ENCODE measurements around the gene CDH15. TPM values are rescaled to one million over a fixed set of nuclear protein-coding genes. Genes with fewer than 3 reads are reported as not detected.
A peak's percentile ranks its signal among the peaks of the same experiment; 100 is the strongest.

Gene CDH15
- total and polyA plus RNA-seq, 9 of the 15 experiments (the other 6 are each of a cell fraction or from before 2014, with no cell fraction given), result 0.07 to 0.18 TPM; not detected in 7

DNA sequence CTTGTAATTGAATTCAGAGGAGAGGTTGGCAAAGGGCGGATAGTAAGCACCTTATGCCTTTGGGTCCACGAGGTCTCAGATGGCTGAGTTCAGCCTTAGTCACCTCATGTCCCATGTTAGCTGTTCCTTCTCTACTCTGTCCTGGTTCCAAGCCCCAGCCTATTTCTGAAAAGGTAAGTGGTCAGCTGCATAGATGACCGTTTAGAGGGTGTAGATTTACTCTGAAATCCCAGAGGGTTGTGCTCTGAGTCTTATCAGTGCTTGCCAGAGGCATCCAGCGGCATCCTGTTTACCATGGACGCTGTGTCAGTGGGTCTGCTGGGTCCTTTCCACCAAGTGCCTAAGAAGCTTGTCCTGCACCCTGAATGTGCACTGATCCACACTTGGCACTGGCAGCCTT is 47.8 kb downstream of the CDH15 start (continued):
- TF ChIP-seq ZNF780A (CRISPR knock-in tag; IDR thresholded peaks at IDR 0.05) (no peak), TAF1 (IDR thresholded peaks at IDR 0.05; ENCODE audit: control insufficient read depth, extremely low read depth, insufficient read depth, low read length, severe bottlenecking) (no peak), FUS (optimal IDR thresholded peaks at IDR 0.05; ENCODE audit: low read depth, low read length) (no peak), EP400 (IDR thresholded peaks at IDR 0.05) (peak; percentile 39; the same call in 1 of the 2 replicates), RFX7 (CRISPR knock-in tag; IDR thresholded peaks at IDR 0.05) (no peak), GABPA (tag; conservative IDR thresholded peaks at IDR 0.05; ENCODE audit: low read depth) (no peak), FOXA3 (CRISPR knock-in tag; conservative IDR thresholded peaks at IDR 0.05 in 1 of 2, IDR thresholded peaks at IDR 0.05 in 1 of 2) (no peak), SIN3A (IDR thresholded peaks at IDR 0.05; ENCODE audit: borderline replicate concordance in 2 of 2, control insufficient read depth in 1 of 2, low read depth in 2 of 2, low read length in 2 of 2) (no peak), STAT5B (CRISPR knock-in tag; IDR thresholded peaks at IDR 0.05) (no peak), ZC3H11A (IDR thresholded peaks at IDR 0.05; ENCODE audit: low read depth, low read length) (no peak), DMBX1 (CRISPR knock-in tag; IDR thresholded peaks at IDR 0.05; ENCODE audit: borderline replicate concordance) (peak; percentile 78; the same call in 1 of the 2 replicates), TRIM24 (IDR thresholded peaks at IDR 0.05) (peak; percentile 52 to 71), NCOA2 (IDR thresholded peaks at IDR 0.05; ENCODE audit: partially characterized antibody in 2 of 2) (no peak), CXXC5 (CRISPR knock-in tag; IDR thresholded peaks at IDR 0.05) (peak; percentile 56), RB1 (IDR thresholded peaks at IDR 0.05; ENCODE audit: low read depth) (no peak), HNRNPL (IDR thresholded peaks at IDR 0.05; ENCODE audit: low read depth, low read length) (no peak), ZNF23 (CRISPR knock-in tag; IDR thresholded peaks at IDR 0.05) (no peak), MCM3 (IDR thresholded peaks at IDR 0.05) (no peak), SMARCA5 (IDR thresholded peaks at IDR 0.05) (no peak), ZNF551 (CRISPR knock-in tag; IDR thresholded peaks at IDR 0.05) (no peak), ZBTB1 (CRISPR knock-in tag; IDR thresholded peaks at IDR 0.05; ENCODE audit: borderline replicate concordance, low read depth) (no peak), MAZ (CRISPR knock-in tag; conservative IDR thresholded peaks at IDR 0.05 in 1 of 2, IDR thresholded peaks at IDR 0.05 in 1 of 2) (no peak), ZNF324 (CRISPR knock-in tag; IDR thresholded peaks at IDR 0.05) (no peak)
- TF ChIP-seq, protein P1, sequence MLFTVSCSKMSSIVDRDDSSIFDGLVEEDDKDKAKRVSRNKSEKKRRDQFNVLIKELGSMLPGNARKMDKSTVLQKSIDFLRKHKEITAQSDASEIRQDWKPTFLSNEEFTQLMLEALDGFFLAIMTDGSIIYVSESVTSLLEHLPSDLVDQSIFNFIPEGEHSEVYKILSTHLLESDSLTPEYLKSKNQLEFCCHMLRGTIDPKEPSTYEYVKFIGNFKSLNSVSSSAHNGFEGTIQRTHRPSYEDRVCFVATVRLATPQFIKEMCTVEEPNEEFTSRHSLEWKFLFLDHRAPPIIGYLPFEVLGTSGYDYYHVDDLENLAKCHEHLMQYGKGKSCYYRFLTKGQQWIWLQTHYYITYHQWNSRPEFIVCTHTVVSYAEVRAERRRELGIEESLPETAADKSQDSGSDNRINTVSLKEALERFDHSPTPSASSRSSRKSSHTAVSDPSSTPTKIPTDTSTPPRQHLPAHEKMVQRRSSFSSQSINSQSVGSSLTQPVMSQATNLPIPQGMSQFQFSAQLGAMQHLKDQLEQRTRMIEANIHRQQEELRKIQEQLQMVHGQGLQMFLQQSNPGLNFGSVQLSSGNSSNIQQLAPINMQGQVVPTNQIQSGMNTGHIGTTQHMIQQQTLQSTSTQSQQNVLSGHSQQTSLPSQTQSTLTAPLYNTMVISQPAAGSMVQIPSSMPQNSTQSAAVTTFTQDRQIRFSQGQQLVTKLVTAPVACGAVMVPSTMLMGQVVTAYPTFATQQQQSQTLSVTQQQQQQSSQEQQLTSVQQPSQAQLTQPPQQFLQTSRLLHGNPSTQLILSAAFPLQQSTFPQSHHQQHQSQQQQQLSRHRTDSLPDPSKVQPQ (CRISPR knock-in tag; IDR thresholded peaks at IDR 0.05; ENCODE audit: borderline replicate concordance), result no peak
- TF ChIP-seq, protein P2, sequence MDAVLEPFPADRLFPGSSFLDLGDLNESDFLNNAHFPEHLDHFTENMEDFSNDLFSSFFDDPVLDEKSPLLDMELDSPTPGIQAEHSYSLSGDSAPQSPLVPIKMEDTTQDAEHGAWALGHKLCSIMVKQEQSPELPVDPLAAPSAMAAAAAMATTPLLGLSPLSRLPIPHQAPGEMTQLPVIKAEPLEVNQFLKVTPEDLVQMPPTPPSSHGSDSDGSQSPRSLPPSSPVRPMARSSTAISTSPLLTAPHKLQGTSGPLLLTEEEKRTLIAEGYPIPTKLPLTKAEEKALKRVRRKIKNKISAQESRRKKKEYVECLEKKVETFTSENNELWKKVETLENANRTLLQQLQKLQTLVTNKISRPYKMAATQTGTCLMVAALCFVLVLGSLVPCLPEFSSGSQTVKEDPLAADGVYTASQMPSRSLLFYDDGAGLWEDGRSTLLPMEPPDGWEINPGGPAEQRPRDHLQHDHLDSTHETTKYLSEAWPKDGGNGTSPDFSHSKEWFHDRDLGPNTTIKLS (IDR thresholded peaks at IDR 0.05; ENCODE audit: borderline replicate concordance, low read depth), result 0 out of 2 replicates have a peak, but pooled peaks have one; percentile 34
- TF ChIP-seq, protein P3, sequence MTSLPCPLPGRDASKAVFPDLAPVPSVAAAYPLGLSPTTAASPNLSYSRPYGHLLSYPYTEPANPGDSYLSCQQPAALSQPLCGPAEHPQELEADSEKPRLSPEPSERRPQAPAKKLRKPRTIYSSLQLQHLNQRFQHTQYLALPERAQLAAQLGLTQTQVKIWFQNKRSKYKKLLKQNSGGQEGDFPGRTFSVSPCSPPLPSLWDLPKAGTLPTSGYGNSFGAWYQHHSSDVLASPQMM (CRISPR knock-in tag; IDR thresholded peaks at IDR 0.05), result no peak

All from K562 (cell line).